GM12892 (cell line): Measurements from ENCODE around the gene CLDN18.

ENCODE experiments used
- POLR2A ChIP-seq: IDR thresholded peaks from 2 replicates; pipeline ENCODE4 v1.6.1; 2011; ENCODE audit warnings: low read depth, low read length, control low read depth
- POLR2AphosphoS5 ChIP-seq: IDR thresholded peaks from 2 replicates; pipeline ENCODE4 v1.6.1; 2011; ENCODE audit warnings: low read depth, low read length, control low read depth

- no peak for TF ChIP-seq POLR2A
- TF ChIP-seq POLR2AphosphoS5, result no peak
These were observed 73.0 kb downstream of the CLDN18 start for GRCh38 chr3:138082992-138083386.
